HG02840 (cell line): ENCODE measurements around the gene STK32B.
"Not testable (repeated sequence)": the region's sequence is repeated elsewhere in the genome, so short reads cannot be mapped to it uniquely, and the experiment has no call there.

Experiments
- ATAC-seq: cut with Tn5 transposase; IDR thresholded peaks from one replicate; pipeline ENCODE4 v1.9.1; 2021; ENCODE audit warnings: mild to moderate bottlenecking, moderate library complexity, moderate number of reproducible peaks; ENCODE audit not compliant: unreplicated experiment, low FRiP score

Gene STK32B

GRCh38 chr4:5420266-5420665 is 369.0 kb downstream of the STK32B start:
- no peak for ATAC-seq

GRCh38 chr4:5421416-5421815 is 370.1 kb downstream of the STK32B start:
- no peak for ATAC-seq

- ATAC-seq = no peak
Measured at GRCh38 chr4:5422195-5422594, 370.9 kb downstream of the STK32B start.

GRCh38 chr4:5423670-5424069 is 372.4 kb downstream of the STK32B start:
- no peak for ATAC-seq

GRCh38 chr4:5424211-5424610 is 372.9 kb downstream of the STK32B start:
- no peak for ATAC-seq

GRCh38 chr4:5424901-5425300 is 373.6 kb downstream of the STK32B start:
- ATAC-seq = no peak

GRCh38 chr4:5429747-5430146 is 378.5 kb downstream of the STK32B start:
- ATAC-seq = no peak

- ATAC-seq = no peak
Measured at GRCh38 chr4:5433196-5433595, 381.9 kb downstream of the STK32B start.

GRCh38 chr4:5435201-5435600 is 383.9 kb downstream of the STK32B start:
- no peak for ATAC-seq

GRCh38 chr4:5435823-5436222 is 384.5 kb downstream of the STK32B start:
- ATAC-seq = no peak

GRCh38 chr4:5443976-5444802 is 392.9 kb downstream of the STK32B start:
- ATAC-seq = not testable (repeated sequence)

GRCh38 chr4:5444918-5445517 is 393.7 kb downstream of the STK32B start:
- no peak for ATAC-seq

- ATAC-seq = no peak
Measured at GRCh38 chr4:5446595-5447226, 395.4 kb downstream of the STK32B start.

GRCh38 chr4:5447755-5448154 is 396.5 kb downstream of the STK32B start:
- ATAC-seq = no peak

GRCh38 chr4:5448221-5448620 is 396.9 kb downstream of the STK32B start:
- ATAC-seq = no peak

- ATAC-seq = no peak
Measured at GRCh38 chr4:5451243-5451642, 400.0 kb downstream of the STK32B start.

GRCh38 chr4:5452156-5452555 is 400.9 kb downstream of the STK32B start:
- no peak for ATAC-seq

GRCh38 chr4:5455003-5455585 is 403.8 kb downstream of the STK32B start:
- ATAC-seq = no peak

GRCh38 chr4:5456296-5456845 is 405.1 kb downstream of the STK32B start:
- no peak for ATAC-seq

GRCh38 chr4:5458676-5459075 is 407.4 kb downstream of the STK32B start:
- ATAC-seq = no peak

- no peak for ATAC-seq
Measured at GRCh38 chr4:5459236-5459635, 408.0 kb downstream of the STK32B start.
